ENCODE measurements around the gene DHCR24. TPM values are rescaled to one million over a fixed set of nuclear protein-coding genes. Genes with fewer than 3 reads are reported as not detected.

DHCR24 gene
- total and polyA plus RNA-seq, 2 of the 13 experiments (the other 11 are each of a cell fraction or from before 2014, with no cell fraction given): 374 to 448 TPM

DNA sequence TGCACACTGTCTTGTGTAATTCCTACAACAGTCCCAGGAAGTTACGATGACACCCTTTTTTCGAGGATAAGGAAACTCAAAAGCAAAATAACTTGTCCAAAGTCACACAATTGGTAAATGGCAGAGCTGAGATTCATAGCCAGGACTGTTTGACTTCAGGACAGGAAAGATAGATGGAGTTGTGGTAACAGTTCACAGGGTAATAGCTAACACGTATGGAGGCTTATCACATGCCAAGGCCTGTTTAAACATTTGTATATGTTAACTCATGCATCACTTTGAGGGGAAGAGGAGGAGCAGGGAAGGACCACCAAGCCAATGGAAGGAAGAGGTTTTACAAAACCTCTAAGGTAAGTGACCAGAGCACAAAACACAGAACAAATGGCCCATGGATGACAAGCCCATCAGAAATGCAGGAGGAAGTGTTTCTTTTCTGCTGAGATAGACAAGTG lies 2.8 kb downstream of the DHCR24 start (continued):
- TF ChIP-seq, protein P1, sequence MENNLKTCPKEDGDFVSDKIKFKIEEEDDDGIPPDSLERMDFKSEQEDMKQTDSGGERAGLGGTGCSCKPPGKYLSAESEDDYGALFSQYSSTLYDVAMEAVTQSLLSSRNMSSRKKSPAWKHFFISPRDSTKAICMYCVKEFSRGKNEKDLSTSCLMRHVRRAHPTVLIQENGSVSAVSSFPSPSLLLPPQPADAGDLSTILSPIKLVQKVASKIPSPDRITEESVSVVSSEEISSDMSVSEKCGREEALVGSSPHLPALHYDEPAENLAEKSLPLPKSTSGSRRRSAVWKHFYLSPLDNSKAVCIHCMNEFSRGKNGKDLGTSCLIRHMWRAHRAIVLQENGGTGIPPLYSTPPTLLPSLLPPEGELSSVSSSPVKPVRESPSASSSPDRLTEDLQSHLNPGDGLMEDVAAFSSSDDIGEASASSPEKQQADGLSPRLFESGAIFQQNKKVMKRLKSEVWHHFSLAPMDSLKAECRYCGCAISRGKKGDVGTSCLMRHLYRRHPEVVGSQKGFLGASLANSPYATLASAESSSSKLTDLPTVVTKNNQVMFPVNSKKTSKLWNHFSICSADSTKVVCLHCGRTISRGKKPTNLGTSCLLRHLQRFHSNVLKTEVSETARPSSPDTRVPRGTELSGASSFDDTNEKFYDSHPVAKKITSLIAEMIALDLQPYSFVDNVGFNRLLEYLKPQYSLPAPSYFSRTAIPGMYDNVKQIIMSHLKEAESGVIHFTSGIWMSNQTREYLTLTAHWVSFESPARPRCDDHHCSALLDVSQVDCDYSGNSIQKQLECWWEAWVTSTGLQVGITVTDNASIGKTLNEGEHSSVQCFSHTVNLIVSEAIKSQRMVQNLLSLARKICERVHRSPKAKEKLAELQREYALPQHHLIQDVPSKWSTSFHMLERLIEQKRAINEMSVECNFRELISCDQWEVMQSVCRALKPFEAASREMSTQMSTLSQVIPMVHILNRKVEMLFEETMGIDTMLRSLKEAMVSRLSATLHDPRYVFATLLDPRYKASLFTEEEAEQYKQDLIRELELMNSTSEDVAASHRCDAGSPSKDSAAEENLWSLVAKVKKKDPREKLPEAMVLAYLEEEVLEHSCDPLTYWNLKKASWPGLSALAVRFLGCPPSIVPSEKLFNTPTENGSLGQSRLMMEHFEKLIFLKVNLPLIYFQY (CRISPR knock-in tag; IDR thresholded peaks at IDR 0.05; ENCODE audit: borderline replicate concordance): no peak
- no peak for TF ChIP-seq CREB1 (IDR thresholded peaks at IDR 0.05)
- peak; percentile 41; the same call in 1 of the 2 replicates for TF ChIP-seq CREB1 (CRISPR knock-in tag; IDR thresholded peaks at IDR 0.05)
- TF ChIP-seq ZFP36 (IDR thresholded peaks at IDR 0.05; ENCODE audit: borderline replicate concordance, low read depth, low read length, partially characterized antibody): no peak
- no peak for TF ChIP-seq NFIB (CRISPR knock-in tag; IDR thresholded peaks at IDR 0.05; ENCODE audit: borderline replicate concordance)
- TF ChIP-seq NFE2L1 (CRISPR knock-in tag; IDR thresholded peaks at IDR 0.05; ENCODE audit: borderline replicate concordance): no peak
- no peak for TF ChIP-seq ZNF530 (CRISPR knock-in tag; IDR thresholded peaks at IDR 0.05; ENCODE audit: low read depth)
- no peak for TF ChIP-seq ZNF460 (CRISPR knock-in tag; IDR thresholded peaks at IDR 0.05; ENCODE audit: borderline replicate concordance)
- TF ChIP-seq KDM4B (CRISPR knock-in tag; IDR thresholded peaks at IDR 0.05): no peak
- peak; percentile 9; the same call in 1 of the 2 replicates for TF ChIP-seq HHEX (CRISPR knock-in tag; IDR thresholded peaks at IDR 0.05)
- TF ChIP-seq, protein P2, sequence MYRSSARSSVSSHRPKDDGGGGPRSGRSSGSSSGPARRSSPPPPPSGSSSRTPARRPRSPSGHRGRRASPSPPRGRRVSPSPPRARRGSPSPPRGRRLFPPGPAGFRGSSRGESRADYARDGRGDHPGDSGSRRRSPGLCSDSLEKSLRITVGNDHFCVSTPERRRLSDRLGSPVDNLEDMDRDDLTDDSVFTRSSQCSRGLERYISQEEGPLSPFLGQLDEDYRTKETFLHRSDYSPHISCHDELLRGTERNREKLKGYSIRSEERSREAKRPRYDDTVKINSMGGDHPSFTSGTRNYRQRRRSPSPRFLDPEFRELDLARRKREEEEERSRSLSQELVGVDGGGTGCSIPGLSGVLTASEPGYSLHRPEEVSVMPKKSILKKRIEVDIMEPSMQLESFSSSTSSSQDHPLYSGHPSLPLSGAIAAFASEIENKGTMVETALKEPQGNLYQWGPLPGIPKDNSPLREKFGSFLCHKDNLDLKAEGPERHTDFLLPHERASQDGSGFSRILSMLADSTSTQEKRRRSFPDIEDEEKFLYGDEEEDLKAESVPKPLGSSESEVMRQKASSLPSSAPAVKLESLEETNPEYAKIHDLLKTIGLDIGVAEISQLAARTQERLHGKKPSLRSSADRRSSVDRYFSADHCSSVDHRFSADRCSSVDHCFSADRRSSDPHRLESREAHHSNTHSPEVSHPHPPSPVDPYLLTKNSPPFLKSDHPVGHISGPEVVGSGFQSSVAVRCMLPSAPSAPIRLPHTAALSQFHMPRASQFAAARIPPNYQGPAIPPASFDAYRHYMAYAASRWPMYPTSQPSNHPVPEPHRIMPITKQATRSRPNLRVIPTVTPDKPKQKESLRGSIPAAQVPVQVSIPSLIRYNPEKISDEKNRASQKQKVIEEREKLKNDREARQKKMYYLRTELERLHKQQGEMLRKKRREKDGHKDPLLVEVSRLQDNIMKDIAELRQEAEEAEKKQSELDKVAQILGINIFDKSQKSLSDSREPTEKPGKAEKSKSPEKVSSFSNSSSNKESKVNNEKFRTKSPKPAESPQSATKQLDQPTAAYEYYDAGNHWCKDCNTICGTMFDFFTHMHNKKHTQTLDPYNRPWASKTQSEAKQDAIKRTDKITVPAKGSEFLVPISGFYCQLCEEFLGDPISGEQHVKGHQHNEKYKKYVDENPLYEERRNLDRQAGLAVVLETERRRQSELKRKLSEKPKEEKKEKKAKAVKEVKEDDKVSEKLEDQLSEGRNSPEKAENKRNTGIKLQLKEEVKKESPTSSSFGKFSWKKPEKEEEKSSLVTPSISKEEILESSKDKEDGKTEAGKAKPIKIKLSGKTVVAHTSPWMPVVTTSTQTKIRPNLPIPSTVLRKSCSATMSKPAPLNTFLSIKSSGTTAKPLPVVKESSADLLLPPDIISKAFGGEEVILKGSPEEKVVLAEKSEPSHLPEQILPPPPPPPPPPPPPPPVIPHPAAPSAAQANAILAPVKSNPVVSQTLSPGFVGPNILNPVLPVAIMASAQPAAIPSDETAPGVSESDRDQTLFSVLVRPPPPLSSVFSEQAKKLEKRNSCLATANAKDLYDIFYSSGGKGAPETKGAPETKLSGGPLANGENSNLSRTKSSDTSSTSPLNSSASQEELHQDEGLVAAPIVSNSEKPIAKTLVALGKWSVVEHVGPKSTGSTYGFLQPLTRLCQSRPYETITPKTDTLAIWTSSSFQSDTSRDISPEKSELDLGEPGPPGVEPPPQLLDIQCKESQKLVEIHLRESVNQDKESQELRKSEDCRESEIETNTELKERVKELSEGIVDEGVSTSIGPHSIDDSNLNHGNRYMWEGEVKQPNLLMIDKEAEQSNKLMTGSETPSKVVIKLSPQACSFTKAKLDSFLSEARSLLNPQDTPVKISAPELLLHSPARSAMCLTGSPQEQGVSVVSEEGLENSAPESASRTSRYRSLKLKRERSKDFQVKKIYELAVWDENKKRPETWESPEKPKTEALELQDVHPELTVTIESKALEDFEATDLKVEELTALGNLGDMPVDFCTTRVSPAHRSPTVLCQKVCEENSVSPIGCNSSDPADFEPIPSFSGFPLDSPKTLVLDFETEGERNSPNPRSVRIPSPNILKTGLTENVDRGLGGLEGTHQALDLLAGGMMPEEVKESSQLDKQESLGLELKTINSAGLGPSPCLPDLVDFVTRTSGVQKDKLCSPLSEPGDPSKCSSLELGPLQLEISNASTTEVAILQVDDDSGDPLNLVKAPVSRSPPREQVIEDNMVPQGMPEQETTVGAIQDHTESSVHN (CRISPR knock-in tag; IDR thresholded peaks at IDR 0.05): no peak
- TF ChIP-seq, protein P3, sequence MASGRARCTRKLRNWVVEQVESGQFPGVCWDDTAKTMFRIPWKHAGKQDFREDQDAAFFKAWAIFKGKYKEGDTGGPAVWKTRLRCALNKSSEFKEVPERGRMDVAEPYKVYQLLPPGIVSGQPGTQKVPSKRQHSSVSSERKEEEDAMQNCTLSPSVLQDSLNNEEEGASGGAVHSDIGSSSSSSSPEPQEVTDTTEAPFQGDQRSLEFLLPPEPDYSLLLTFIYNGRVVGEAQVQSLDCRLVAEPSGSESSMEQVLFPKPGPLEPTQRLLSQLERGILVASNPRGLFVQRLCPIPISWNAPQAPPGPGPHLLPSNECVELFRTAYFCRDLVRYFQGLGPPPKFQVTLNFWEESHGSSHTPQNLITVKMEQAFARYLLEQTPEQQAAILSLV (CRISPR knock-in tag; IDR thresholded peaks at IDR 0.05; ENCODE audit: borderline replicate concordance): no peak
- TF ChIP-seq, protein P4, sequence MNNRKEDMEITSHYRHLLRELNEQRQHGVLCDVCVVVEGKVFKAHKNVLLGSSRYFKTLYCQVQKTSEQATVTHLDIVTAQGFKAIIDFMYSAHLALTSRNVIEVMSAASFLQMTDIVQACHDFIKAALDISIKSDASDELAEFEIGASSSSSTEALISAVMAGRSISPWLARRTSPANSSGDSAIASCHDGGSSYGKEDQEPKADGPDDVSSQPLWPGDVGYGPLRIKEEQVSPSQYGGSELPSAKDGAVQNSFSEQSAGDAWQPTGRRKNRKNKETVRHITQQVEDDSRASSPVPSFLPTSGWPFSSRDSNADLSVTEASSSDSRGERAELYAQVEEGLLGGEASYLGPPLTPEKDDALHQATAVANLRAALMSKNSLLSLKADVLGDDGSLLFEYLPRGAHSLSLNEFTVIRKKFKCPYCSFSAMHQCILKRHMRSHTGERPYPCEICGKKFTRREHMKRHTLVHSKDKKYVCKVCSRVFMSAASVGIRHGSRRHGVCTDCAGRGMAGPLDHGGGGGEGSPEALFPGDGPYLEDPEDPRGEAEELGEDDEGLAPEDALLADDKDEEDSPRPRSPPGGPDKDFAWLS (CRISPR knock-in tag; IDR thresholded peaks at IDR 0.05; ENCODE audit: borderline replicate concordance): no peak
- no peak for TF ChIP-seq NONO (IDR thresholded peaks at IDR 0.05)
- peak; percentile 13; the same call in 1 of the 2 replicates for TF ChIP-seq NONO (CRISPR knock-in tag; conservative IDR thresholded peaks at IDR 0.05)

All from HepG2 (cell line).